ENCODE data around the gene MSRB1.
A peak's percentile ranks its signal among the peaks of the same experiment; 100 is the strongest.

The MSRB1 gene

DNA sequence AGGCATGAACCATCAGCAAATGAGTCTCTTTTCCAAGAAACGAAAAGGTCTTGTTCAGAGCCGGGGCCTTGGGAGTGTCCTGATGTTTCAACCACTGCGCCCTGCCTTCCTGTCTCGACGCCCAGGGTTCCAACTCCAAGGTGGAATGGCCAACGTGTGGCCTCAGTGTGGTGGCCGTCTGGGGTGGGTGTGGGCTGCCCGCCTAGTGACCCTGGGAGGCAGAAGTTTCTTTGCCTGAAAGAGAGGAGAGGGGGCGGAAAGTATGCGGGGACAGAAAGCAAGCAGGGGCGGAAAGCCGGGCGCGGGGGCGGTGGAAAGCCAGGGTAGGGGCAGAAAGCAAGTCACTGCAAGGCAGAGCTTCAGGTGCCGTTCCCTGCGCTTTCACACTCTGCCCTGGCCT is 4.1 kb downstream of the MSRB1 start:
- Histone ChIP-seq H3K4me1 (ENCODE audit: control insufficient read depth, insufficient read depth, low read length) (peaks cover 6% of the 10 kb centered on the region), H3K27me3 (ENCODE audit: control insufficient read depth, insufficient read depth, low read length) (peaks cover 3% of the 10 kb centered on the region), H3K9me3 (ENCODE audit: control insufficient read depth, insufficient read depth, low read length) (no peaks in the 10 kb centered on the region), H3K9ac (ENCODE audit: low read depth, low read length) (no peak overlapping the region), H3K4me3 (ENCODE audit: low read depth, low read length) (no peak overlapping the region), H3K36me3 (ENCODE audit: control insufficient read depth, insufficient read depth, low read length) (peaks cover 19% of the 10 kb centered on the region)

- Histone ChIP-seq H3K4me3 (ENCODE audit: low read depth, low read length) (no peak overlapping the region), H3K9ac (ENCODE audit: low read depth, low read length) (no peak overlapping the region), H3K9me3 (ENCODE audit: control insufficient read depth, insufficient read depth, low read length) (no peaks in the 10 kb centered on the region), H3K27me3 (ENCODE audit: control insufficient read depth, insufficient read depth, low read length) (peaks cover 3% of the 10 kb centered on the region), H3K36me3 (ENCODE audit: control insufficient read depth, insufficient read depth, low read length) (peaks cover 19% of the 10 kb centered on the region), H3K4me1 (ENCODE audit: control insufficient read depth, insufficient read depth, low read length) (peaks cover 4% of the 10 kb centered on the region)
Measured at GRCh38 chr16:1938316-1938715, 4.7 kb downstream of the MSRB1 start.

- no peak overlapping the region for H3K9ac ChIP-seq (ENCODE audit: low read depth, low read length)
- H3K9me3 ChIP-seq (ENCODE audit: control insufficient read depth, insufficient read depth, low read length) = no peaks in the 10 kb centered on the region
- H3K4me3 ChIP-seq (ENCODE audit: low read depth, low read length) = no peak overlapping the region
- H3K4me1 ChIP-seq (ENCODE audit: control insufficient read depth, insufficient read depth, low read length) = no peaks in the 10 kb centered on the region
- peaks cover 1% of the 10 kb centered on the region for H3K27me3 ChIP-seq (ENCODE audit: control insufficient read depth, insufficient read depth, low read length)
- H3K36me3 ChIP-seq (ENCODE audit: control insufficient read depth, insufficient read depth, low read length) = peaks cover 19% of the 10 kb centered on the region
Measured at GRCh38 chr16:1936945-1937479, 6.0 kb downstream of the MSRB1 start.

GRCh38 chr16:1933097-1933661 is 9.8 kb downstream of the MSRB1 start:
- Histone ChIP-seq H3K4me3 (ENCODE audit: low read depth, low read length) (no peak overlapping the region), H3K9me3 (ENCODE audit: control insufficient read depth, insufficient read depth, low read length) (no peaks in the 10 kb centered on the region), H3K9ac (ENCODE audit: low read depth, low read length) (no peak overlapping the region), H3K27me3 (ENCODE audit: control insufficient read depth, insufficient read depth, low read length) (peaks cover 13% of the 10 kb centered on the region), H3K4me1 (ENCODE audit: control insufficient read depth, insufficient read depth, low read length) (no peaks in the 10 kb centered on the region), H3K36me3 (ENCODE audit: control insufficient read depth, insufficient read depth, low read length) (peaks cover 1% of the 10 kb centered on the region)

GRCh38 chr16:1932050-1933028 is 10.7 kb downstream of the MSRB1 start:
- H3K9me3 ChIP-seq (ENCODE audit: control insufficient read depth, insufficient read depth, low read length) = no peaks in the 10 kb centered on the region
- H3K36me3 ChIP-seq (ENCODE audit: control insufficient read depth, insufficient read depth, low read length) = no peaks in the 10 kb centered on the region
- no peaks in the 10 kb centered on the region for H3K4me1 ChIP-seq (ENCODE audit: control insufficient read depth, insufficient read depth, low read length)
- peaks cover 15% of the 10 kb centered on the region for H3K27me3 ChIP-seq (ENCODE audit: control insufficient read depth, insufficient read depth, low read length)
- no peak overlapping the region for H3K4me3 ChIP-seq (ENCODE audit: low read depth, low read length)
- H3K9ac ChIP-seq (ENCODE audit: low read depth, low read length) = no peak overlapping the region

- H3K4me3 ChIP-seq (ENCODE audit: low read depth, low read length) = no peak overlapping the region
- H3K9ac ChIP-seq (ENCODE audit: low read depth, low read length) = no peak overlapping the region
- H3K4me1 ChIP-seq (ENCODE audit: control insufficient read depth, insufficient read depth, low read length) = no peaks in the 10 kb centered on the region
- no peaks in the 10 kb centered on the region for H3K36me3 ChIP-seq (ENCODE audit: control insufficient read depth, insufficient read depth, low read length)
- no peaks in the 10 kb centered on the region for H3K9me3 ChIP-seq (ENCODE audit: control insufficient read depth, insufficient read depth, low read length)
- H3K27me3 ChIP-seq (ENCODE audit: control insufficient read depth, insufficient read depth, low read length) = peaks cover 17% of the 10 kb centered on the region
Measured at GRCh38 chr16:1930338-1930720, 12.7 kb downstream of the MSRB1 start.

DNA sequence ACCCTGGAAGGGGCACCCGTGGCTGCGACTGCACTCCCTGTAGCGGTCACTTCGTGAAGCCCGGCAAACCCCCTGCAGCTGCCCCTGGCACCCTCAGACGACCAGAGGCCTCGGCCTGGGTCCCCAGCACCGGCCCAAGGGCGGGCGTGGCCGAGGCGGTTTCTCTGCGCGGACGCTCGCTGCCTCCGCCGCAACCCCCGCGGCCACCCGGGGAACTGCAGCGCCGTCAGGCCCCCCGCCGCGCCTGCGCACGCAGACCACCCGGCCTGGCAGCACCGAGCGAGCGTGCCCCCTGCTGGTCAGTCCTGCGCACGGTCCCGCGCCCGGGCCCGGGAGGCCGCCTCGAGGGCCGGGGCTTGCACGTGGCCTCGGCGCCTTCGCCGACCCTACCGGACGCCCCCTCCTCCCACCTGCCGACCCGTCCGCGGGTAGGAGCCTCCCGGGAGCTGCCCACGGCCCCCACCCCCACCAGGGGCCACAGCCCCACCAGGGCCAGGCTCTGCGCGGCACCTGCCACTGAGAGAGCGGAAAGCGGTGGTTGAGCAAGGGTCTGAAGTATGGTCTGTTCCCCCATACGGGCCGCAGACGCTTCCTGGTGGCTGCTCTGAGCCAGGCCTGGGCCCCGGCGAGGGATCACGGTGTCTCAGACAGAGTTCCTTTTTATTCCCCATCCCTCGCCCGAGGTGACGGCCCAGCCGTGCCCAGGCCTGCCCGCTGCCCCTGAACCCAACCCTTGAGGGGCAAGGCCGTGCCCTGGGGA is 13.2 kb downstream of the MSRB1 start:
- H3K36me3 ChIP-seq (ENCODE audit: control insufficient read depth, insufficient read depth, low read length) = no peaks in the 10 kb centered on the region
- peak overlapping the region; percentile 39 for H3K4me3 ChIP-seq (ENCODE audit: low read depth, low read length)
- peaks cover 18% of the 10 kb centered on the region for H3K27me3 ChIP-seq (ENCODE audit: control insufficient read depth, insufficient read depth, low read length)
- H3K9me3 ChIP-seq (ENCODE audit: control insufficient read depth, insufficient read depth, low read length) = no peaks in the 10 kb centered on the region
- H3K4me1 ChIP-seq (ENCODE audit: control insufficient read depth, insufficient read depth, low read length) = no peaks in the 10 kb centered on the region
- H3K9ac ChIP-seq (ENCODE audit: low read depth, low read length) = no peak overlapping the region

DNA sequence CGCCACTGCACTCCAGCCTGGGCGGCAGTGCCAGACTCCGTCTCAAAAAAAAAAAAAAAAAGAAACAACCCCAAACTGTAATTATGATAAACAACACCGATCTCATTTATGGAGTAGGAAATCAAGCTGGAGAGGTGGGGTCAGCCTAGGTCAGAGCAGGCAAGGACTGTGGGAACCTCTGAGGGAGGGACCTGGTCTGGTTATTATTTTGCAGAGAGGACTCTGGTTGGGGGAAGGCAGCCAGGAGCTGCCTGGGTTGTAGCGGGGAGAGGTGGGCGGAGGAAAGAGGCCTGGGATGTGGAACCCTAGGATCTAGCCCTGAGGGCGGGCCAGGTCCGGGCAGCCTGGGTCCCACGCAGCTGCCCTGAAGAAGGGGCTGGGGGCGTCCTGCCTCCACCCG is 13.9 kb downstream of the MSRB1 start:
- Histone ChIP-seq H3K4me3 (ENCODE audit: low read depth, low read length) (peak overlapping the region; percentile 39), H3K9ac (ENCODE audit: low read depth, low read length) (no peak overlapping the region), H3K27me3 (ENCODE audit: control insufficient read depth, insufficient read depth, low read length) (peaks cover 25% of the 10 kb centered on the region), H3K9me3 (ENCODE audit: control insufficient read depth, insufficient read depth, low read length) (no peaks in the 10 kb centered on the region), H3K4me1 (ENCODE audit: control insufficient read depth, insufficient read depth, low read length) (no peaks in the 10 kb centered on the region), H3K36me3 (ENCODE audit: control insufficient read depth, insufficient read depth, low read length) (no peaks in the 10 kb centered on the region)

DNA sequence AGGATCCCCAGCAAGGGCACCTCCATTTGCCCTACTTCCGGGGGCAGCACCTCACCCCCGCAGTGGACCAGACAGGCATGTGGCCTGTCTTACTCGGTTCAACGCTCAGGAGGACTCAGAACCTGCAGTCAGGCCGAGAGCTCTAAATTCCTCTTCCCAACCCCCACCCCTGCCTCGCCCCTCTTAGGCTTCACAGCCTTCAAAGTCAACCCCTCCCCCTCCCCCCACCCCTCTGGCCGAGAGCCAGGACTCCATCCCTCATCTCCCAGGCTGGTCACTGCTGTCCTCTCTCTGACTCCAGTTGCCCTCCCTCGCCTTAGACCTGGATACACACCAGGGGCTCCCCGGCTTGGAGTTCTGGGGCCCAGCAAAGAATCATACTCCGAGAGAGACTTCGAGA is 16.7 kb downstream of the MSRB1 start:
- peaks cover under 1% of the 10 kb centered on the region for H3K4me1 ChIP-seq (ENCODE audit: control insufficient read depth, insufficient read depth, low read length)
- H3K9ac ChIP-seq (ENCODE audit: low read depth, low read length) = no peak overlapping the region
- H3K9me3 ChIP-seq (ENCODE audit: control insufficient read depth, insufficient read depth, low read length) = no peaks in the 10 kb centered on the region
- H3K4me3 ChIP-seq (ENCODE audit: low read depth, low read length) = no peak overlapping the region
- peaks cover 48% of the 10 kb centered on the region for H3K27me3 ChIP-seq (ENCODE audit: control insufficient read depth, insufficient read depth, low read length)
- H3K36me3 ChIP-seq (ENCODE audit: control insufficient read depth, insufficient read depth, low read length) = no peaks in the 10 kb centered on the region

- H3K4me3 ChIP-seq (ENCODE audit: low read depth, low read length) = peak overlapping the region; percentile 45
Measured at GRCh38 chr16:1924095-1924494, 18.9 kb downstream of the MSRB1 start.

GRCh38 chr16:1923299-1924034 is 19.5 kb downstream of the MSRB1 start:
- Histone ChIP-seq H3K4me3 (ENCODE audit: low read depth, low read length) (peak overlapping the region; percentile 45), H3K4me1 (ENCODE audit: control insufficient read depth, insufficient read depth, low read length) (peaks cover 5% of the 10 kb centered on the region), H3K27me3 (ENCODE audit: control insufficient read depth, insufficient read depth, low read length) (peaks cover 62% of the 10 kb centered on the region), H3K36me3 (ENCODE audit: control insufficient read depth, insufficient read depth, low read length) (no peaks in the 10 kb centered on the region), H3K9me3 (ENCODE audit: control insufficient read depth, insufficient read depth, low read length) (no peaks in the 10 kb centered on the region), H3K9ac (ENCODE audit: low read depth, low read length) (no peak overlapping the region)

More at GRCh38 chr16:1924095-1924494, 18.9 kb downstream of the MSRB1 start:
- no peaks in the 10 kb centered on the region for H3K9me3 ChIP-seq (ENCODE audit: control insufficient read depth, insufficient read depth, low read length)
- peaks cover 5% of the 10 kb centered on the region for H3K4me1 ChIP-seq (ENCODE audit: control insufficient read depth, insufficient read depth, low read length)
- H3K27me3 ChIP-seq (ENCODE audit: control insufficient read depth, insufficient read depth, low read length) = peaks cover 56% of the 10 kb centered on the region
- H3K36me3 ChIP-seq (ENCODE audit: control insufficient read depth, insufficient read depth, low read length) = no peaks in the 10 kb centered on the region
- H3K9ac ChIP-seq (ENCODE audit: low read depth, low read length) = no peak overlapping the region
